Right ventricle myocardium inferior (tissue), 1 donor: ENCODE results near the gene CCL3. TPM values are rescaled to one million over a fixed set of nuclear protein-coding genes. Genes with fewer than 3 reads are reported as not detected.
A peak's percentile ranks its signal among the peaks of the same experiment; 100 is the strongest.
"Not testable (repeated sequence)": the region's sequence is repeated elsewhere in the genome, so short reads cannot be mapped to it uniquely, and the experiment has no call there.

Experiments
- ATAC-seq: fragments of 200-7000 bp; cut with Tn5 transposase; one replicate; pipeline ENCODE4 v1.9.1; 2020; ENCODE audit warnings: mild to moderate bottlenecking, moderate library complexity
- DNase-seq: peaks from one replicate; pipeline ENCODE4 v3.0.0; 2021; ENCODE audit errors: missing footprints
- intact Hi-C: fragments of 100-400 bp; cut with DNase I; formaldehyde crosslinking; loops from one replicate; pipeline ENCODE4 v1.11.0; 2022
- long read RNA-seq: library from polyadenylated mRNA; unstranded; transcript quantifications from one replicate; pipeline ENCODE4 v2.0.0, GENCODE V29; 2021
- total RNA-seq: library from RNA; stranded (reverse); fragmentation: NEBNext Ultra II Directional; extraction: Animal tissue kit (Norgen Biotek cat#: 25700); gene quantifications from one replicate; pipeline ENCODE4 v1.2.1, GENCODE V29; 2021
- donor health status: DM: no; HTN: yes; CAD: no; lungs with severe emphysema.

Gene CCL3
- total RNA-seq = not detected
- long read RNA-seq = 0 reads

- intact Hi-C loops = no loop called here
- DNase-seq = no peak
- ATAC-seq = peak; percentile 42
These were observed at the start of gene CCL3 for GRCh38 chr17:36089888-36090836. TSS of gene CCL3 (minus strand) at chr17:36090143. CDS start at chr17:36090058, 85 bp downstream.

GRCh38 chr17:36136439-36136838 lies 46.5 kb upstream of the CCL3 start:
- ATAC-seq (no peak), DNase-seq (no peak)
- intact Hi-C loops = no loop called here

GRCh38 chr17:36136036-36136435 lies 46.1 kb upstream of the CCL3 start:
- intact Hi-C loops = no loop called here
- DNase-seq (no peak), ATAC-seq (no peak)

- DNase-seq (no peak), ATAC-seq (no peak)
- intact Hi-C loops = no loop called here
These were observed 45.5 kb upstream of the CCL3 start for GRCh38 chr17:36135465-36135864.

GRCh38 chr17:36133602-36134236 lies 43.8 kb upstream of the CCL3 start:
- DNase-seq (no peak), ATAC-seq (no peak)
- intact Hi-C loops = no loop called here

- DNase-seq (no peak), ATAC-seq (no peak)
- intact Hi-C loops = no loop called here
These were observed 42.5 kb upstream of the CCL3 start for GRCh38 chr17:36132421-36132831.

- no peak for ATAC-seq
- DNase-seq = no peak
- intact Hi-C loops = no loop called here
These were observed 42.0 kb upstream of the CCL3 start for GRCh38 chr17:36131931-36132330.

- DNase-seq (no peak), ATAC-seq (no peak)
- intact Hi-C loops = no loop called here
These were observed 41.5 kb upstream of the CCL3 start for GRCh38 chr17:36131421-36131820.

- ATAC-seq = no peak
- intact Hi-C loops = no loop called here
- DNase-seq = no peak
These were observed 40.4 kb upstream of the CCL3 start for GRCh38 chr17:36130346-36130745.

- intact Hi-C loops = no loop called here
- no peak for DNase-seq
- ATAC-seq = no peak
These were observed 39.7 kb upstream of the CCL3 start for GRCh38 chr17:36129616-36130015.

GRCh38 chr17:36128411-36128978 lies 38.6 kb upstream of the CCL3 start:
- DNase-seq = no peak
- ATAC-seq = no peak
- intact Hi-C loops = no loop called here

- intact Hi-C loops = no loop called here
- ATAC-seq (no peak), DNase-seq (no peak)
These were observed 38.0 kb upstream of the CCL3 start for GRCh38 chr17:36127911-36128310.

GRCh38 chr17:36127199-36127893 lies 37.4 kb upstream of the CCL3 start:
- intact Hi-C loops = no loop called here
- ATAC-seq = no peak
- no peak for DNase-seq

- intact Hi-C loops = no loop called here
- DNase-seq (no peak), ATAC-seq (no peak)
These were observed 35.2 kb upstream of the CCL3 start for GRCh38 chr17:36124879-36125824.

GRCh38 chr17:36123431-36123830 lies 33.5 kb upstream of the CCL3 start:
- DNase-seq = no peak
- intact Hi-C loops = no loop called here
- no peak for ATAC-seq

GRCh38 chr17:36121099-36121498 lies 31.2 kb upstream of the CCL3 start:
- DNase-seq, intact Hi-C loops, ATAC-seq: not testable (repeated sequence)

GRCh38 chr17:36120221-36120620 lies 30.3 kb upstream of the CCL3 start:
- intact Hi-C loops = no loop called here
- no peak for DNase-seq
- no peak for ATAC-seq
